Measurements from ENCODE around the gene DACH1. TPM values are rescaled to one million over a fixed set of nuclear protein-coding genes. Genes with fewer than 3 reads are reported as not detected.

DACH1 gene
- total and polyA plus RNA-seq, 2 donors (not counting 1 experiment from before 2014, with no cell fraction given): 0.02 to 0.33 TPM

- TF ChIP-seq, protein P1, sequence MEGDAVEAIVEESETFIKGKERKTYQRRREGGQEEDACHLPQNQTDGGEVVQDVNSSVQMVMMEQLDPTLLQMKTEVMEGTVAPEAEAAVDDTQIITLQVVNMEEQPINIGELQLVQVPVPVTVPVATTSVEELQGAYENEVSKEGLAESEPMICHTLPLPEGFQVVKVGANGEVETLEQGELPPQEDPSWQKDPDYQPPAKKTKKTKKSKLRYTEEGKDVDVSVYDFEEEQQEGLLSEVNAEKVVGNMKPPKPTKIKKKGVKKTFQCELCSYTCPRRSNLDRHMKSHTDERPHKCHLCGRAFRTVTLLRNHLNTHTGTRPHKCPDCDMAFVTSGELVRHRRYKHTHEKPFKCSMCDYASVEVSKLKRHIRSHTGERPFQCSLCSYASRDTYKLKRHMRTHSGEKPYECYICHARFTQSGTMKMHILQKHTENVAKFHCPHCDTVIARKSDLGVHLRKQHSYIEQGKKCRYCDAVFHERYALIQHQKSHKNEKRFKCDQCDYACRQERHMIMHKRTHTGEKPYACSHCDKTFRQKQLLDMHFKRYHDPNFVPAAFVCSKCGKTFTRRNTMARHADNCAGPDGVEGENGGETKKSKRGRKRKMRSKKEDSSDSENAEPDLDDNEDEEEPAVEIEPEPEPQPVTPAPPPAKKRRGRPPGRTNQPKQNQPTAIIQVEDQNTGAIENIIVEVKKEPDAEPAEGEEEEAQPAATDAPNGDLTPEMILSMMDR (conservative IDR thresholded peaks at IDR 0.05 in 1 of 2, IDR thresholded peaks at IDR 0.05 in 1 of 2; ENCODE audit: low read depth in 1 of 2, low read length in 2 of 2): no peak
- no peak for TF ChIP-seq EZH2 (IDR thresholded peaks at IDR 0.05; ENCODE audit: low read length, missing control alignments)
- no peak for DNase-seq (ENCODE audit: low read depth in 2 of 2)
Observed at GRCh38 chr13:71394176-71394575, 472.8 kb downstream of the DACH1 start.

More at GRCh38 chr13:71394176-71394575, 472.8 kb downstream of the DACH1 start:
- H2AFZ ChIP-seq (ENCODE audit: low read length): no peak overlapping the region
- H3K4me1 ChIP-seq (ENCODE audit: control insufficient read depth, extremely low read depth, insufficient read depth, low read length): no peaks in the 10 kb centered on the region
- H4K20me1 ChIP-seq (ENCODE audit: control insufficient read depth, extremely low read depth, insufficient read depth, low read length): no peaks in the 10 kb centered on the region
- H3K27me3 ChIP-seq (ENCODE audit: control insufficient read depth, insufficient read depth, low read length): no peaks in the 10 kb centered on the region
- H3K9me3 ChIP-seq (ENCODE audit: control insufficient read depth, insufficient read depth, low read depth, low read length): no peaks in the 10 kb centered on the region
- no peak overlapping the region for H3K4me2 ChIP-seq (ENCODE audit: extremely low read depth, insufficient read depth, low read length)
- no peak overlapping the region for H3K27ac ChIP-seq (ENCODE audit: insufficient read depth, low read length)
- H3K4me3 ChIP-seq (replicated peaks in 1 of 4; ENCODE audit: control extremely low read depth in 1 of 4, insufficient read depth in 1 of 4, low read depth in 3 of 4, low read length in 4 of 4): no peak overlapping the region
- H3K79me2 ChIP-seq (ENCODE audit: control insufficient read depth, insufficient read depth, low read length): no peaks in the 10 kb centered on the region
- no peaks in the 10 kb centered on the region for H3K36me3 ChIP-seq (ENCODE audit: control insufficient read depth, insufficient read depth, low read length)
- no peak overlapping the region for H3K9ac ChIP-seq (ENCODE audit: insufficient read depth, low read length)

Data from fibroblast of lung (primary cell).